GM18951 (cell line): ENCODE results near the gene ACOXL.

Experiments
- POLR2A ChIP-seq: IDR thresholded peaks from 4 replicates; pipeline ENCODE4 v1.6.1; 2011; ENCODE audit warnings: mild to moderate bottlenecking; ENCODE audit not compliant: insufficient read length, insufficient read depth; ENCODE audit errors: extremely low read depth
- in situ Hi-C: fragments of 300-500 bp; cut with MboI; formaldehyde crosslinking; loops from one replicate; pipeline ENCODE4 v1.12.0; 2022; ENCODE audit warnings: low sequenced_read_pairs, mixed read lengths, inconsistent platforms; ENCODE audit not compliant: unreplicated experiment

The ACOXL gene

GRCh38 chr2:110978756-110979470 is 246.5 kb downstream of the ACOXL start:
- TF ChIP-seq POLR2A = no peak
- in situ Hi-C loops = no loop called here

GRCh38 chr2:110979471-110980338 is 247.3 kb downstream of the ACOXL start:
- TF ChIP-seq POLR2A = no peak
- in situ Hi-C loops = no loop called here

- in situ Hi-C loops = no loop called here
- TF ChIP-seq POLR2A = no peak
Measured at GRCh38 chr2:110980339-110981062, 248.1 kb downstream of the ACOXL start.

GRCh38 chr2:110983133-110983532 is 250.8 kb downstream of the ACOXL start:
- in situ Hi-C loops = no loop called here
- no peak for TF ChIP-seq POLR2A

- TF ChIP-seq POLR2A = no peak
- in situ Hi-C loops = no loop called here
Measured at GRCh38 chr2:110984694-110985490, 252.5 kb downstream of the ACOXL start.

- in situ Hi-C loops = no loop called here
- TF ChIP-seq POLR2A = no peak
Measured at GRCh38 chr2:110990440-110990839, 258.1 kb downstream of the ACOXL start.

- in situ Hi-C loops = no loop called here
- TF ChIP-seq POLR2A = no peak
Measured at GRCh38 chr2:110991911-110992310, 259.5 kb downstream of the ACOXL start.

- TF ChIP-seq POLR2A = no peak
- in situ Hi-C loops = no loop called here
Measured at GRCh38 chr2:110992886-110993285, 260.5 kb downstream of the ACOXL start.

GRCh38 chr2:110993557-110994231 is 261.3 kb downstream of the ACOXL start:
- in situ Hi-C loops = no loop called here
- TF ChIP-seq POLR2A = no peak

GRCh38 chr2:110994250-110994961 is 262.0 kb downstream of the ACOXL start:
- in situ Hi-C loops = no loop called here

GRCh38 chr2:110995911-110996310 is 263.5 kb downstream of the ACOXL start:
- in situ Hi-C loops = no loop called here
- no peak for TF ChIP-seq POLR2A

More at GRCh38 chr2:110994250-110994961, 262.0 kb downstream of the ACOXL start:
- TF ChIP-seq POLR2A = no peak

- in situ Hi-C loops = no loop called here
- no peak for TF ChIP-seq POLR2A
Measured at GRCh38 chr2:110997331-110998045, 265.1 kb downstream of the ACOXL start.
